Thymus (tissue), 14 donors: ENCODE measurements around the gene IZUMO1R. TPM values are rescaled to one million over a fixed set of nuclear protein-coding genes. Genes with fewer than 3 reads are reported as not detected.
"Not testable (repeated sequence)": the region's sequence is repeated elsewhere in the genome, so short reads cannot be mapped to it uniquely, and the experiment has no call there.

ENCODE experiments used
- DNase-seq, 9 donors: peaks; one replicate each; pipeline ENCODE4 v3.0.0-alpha.2; 2013; ENCODE audit warnings: low spot score in 9 of 9, low read depth in 6 of 9, missing footprints in 1 of 9
- H3K27ac ChIP-seq, 2 donors: one replicate each; pipeline ENCODE4 v1.5.1; 2013; ENCODE audit warnings: control low read depth in 1 of 2, low read depth in 1 of 2, low read length in 1 of 2, mild to moderate bottlenecking in 1 of 2, moderate library complexity in 1 of 2
- H3K27me3 ChIP-seq, 2 donors: one replicate each; pipeline ENCODE4 v1.5.1; 2013; ENCODE audit warnings: low read length in 1 of 2; ENCODE audit not compliant: control insufficient read depth in 2 of 2, insufficient read depth in 1 of 2
- H3K36me3 ChIP-seq, 2 donors: one replicate each; pipeline ENCODE4 v1.5.1; 2013; ENCODE audit warnings: low read length in 1 of 2, mild to moderate bottlenecking in 1 of 2, moderate library complexity in 1 of 2; ENCODE audit not compliant: control insufficient read depth in 2 of 2, insufficient read depth in 2 of 2
- H3K4me1 ChIP-seq, 2 donors: one replicate each; pipeline ENCODE4 v1.5.1; 2013; ENCODE audit warnings: low read length in 2 of 2; ENCODE audit not compliant: control insufficient read depth in 2 of 2, insufficient read depth in 2 of 2
- H3K4me3 ChIP-seq, 2 donors: one replicate each; pipeline ENCODE4 v1.5.1; 2013; ENCODE audit warnings: low read length in 2 of 2, control low read depth in 1 of 2, mild to moderate bottlenecking in 1 of 2
- H3K9me3 ChIP-seq, 2 donors: one replicate each; pipeline ENCODE4 v1.5.1; 2013; ENCODE audit warnings: low read length in 1 of 2, mild to moderate bottlenecking in 1 of 2; ENCODE audit not compliant: control insufficient read depth in 2 of 2, insufficient read depth in 1 of 2
- WGBS: extraction: QIAGEN DNeasy Blood & Tissue Kit; methylation state at CpG from one replicate; pipeline ENCODE4 v1.1.7; 2013; 5-methylcytosine and 5-hydroxymethylcytosine counted together
- long read RNA-seq, 10 donors: transcript quantifications; one replicate each; lab custom pipeline, GENCODE V29; 2026
- polyA plus RNA-seq: library from polyadenylated mRNA; stranded (reverse); fragments of 200-250 nt; gene quantifications from one replicate; pipeline ENCODE4 v1.2.3, GENCODE V29; 2013
- total RNA-seq: library from RNA; stranded (reverse); fragments of 120-200 nt; gene quantifications from one replicate; pipeline ENCODE4 v1.2.4, GENCODE V29; 2013
- donor health status: healthy.

Gene IZUMO1R
- total RNA-seq (not detected), polyA plus RNA-seq (not detected)
- long read RNA-seq, donor 1: 0 reads
- long read RNA-seq, donor 2: 0 reads
- long read RNA-seq, donor 3: 0 reads
- long read RNA-seq, donor 4: 0 reads
- long read RNA-seq, donor 5: 0 reads
- long read RNA-seq, donor 6: 0 reads
- long read RNA-seq, donor 7: 0 reads
- long read RNA-seq, donor 8: 0 reads
- long read RNA-seq, donor 9: 0 reads
- long read RNA-seq, donor 10: 0 reads

DNA sequence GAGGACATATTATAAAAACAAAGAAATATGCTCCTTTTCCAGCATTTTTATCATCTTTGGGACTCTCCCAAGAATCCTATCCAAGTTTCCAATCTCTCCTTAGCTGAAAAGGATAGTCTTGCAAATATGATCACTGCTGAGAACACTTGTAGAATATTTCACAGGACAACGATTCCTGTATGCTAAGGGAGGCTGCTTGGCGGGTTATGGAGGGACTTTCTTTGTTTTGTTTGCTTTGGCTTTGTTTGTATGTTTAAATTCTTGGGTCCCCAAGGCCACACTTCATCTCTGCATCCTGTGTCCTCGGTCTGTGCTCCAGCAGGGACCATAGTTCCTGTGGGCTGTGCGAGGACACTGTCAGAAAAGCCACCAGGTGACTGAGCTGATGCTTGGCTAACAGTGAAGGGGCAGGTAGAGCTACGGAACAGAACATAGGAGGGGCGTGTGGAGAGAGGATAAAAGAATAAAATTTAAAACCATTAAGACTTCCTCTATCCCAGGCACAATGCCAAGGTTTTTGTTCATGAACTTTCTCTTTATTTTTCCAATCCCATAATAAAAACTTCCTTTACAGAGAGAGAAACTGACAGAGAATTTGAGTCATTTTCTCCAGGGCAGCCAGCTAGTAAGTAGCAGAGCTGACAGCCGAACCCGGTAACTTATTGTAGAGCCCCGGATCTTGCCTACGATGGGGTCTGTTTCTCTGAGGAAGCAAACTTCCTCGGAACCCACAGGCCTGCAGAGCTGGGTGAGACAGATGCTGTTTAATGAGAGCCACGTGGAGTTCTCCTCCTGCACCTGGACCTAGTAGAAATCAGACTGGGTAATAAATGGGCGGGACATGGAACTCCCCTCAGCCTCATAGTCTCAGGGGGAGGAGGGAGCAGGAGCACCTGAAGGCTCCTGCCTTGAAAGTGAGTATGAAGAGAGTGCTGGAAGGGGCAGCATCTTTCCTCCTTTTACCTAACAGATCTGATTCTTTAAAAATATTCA, at the start of gene IZUMO1R:
IZUMO1R (plus strand) TSS at position 615 of the 993 bp plus-strand sequence. CDS start 1,057 bp downstream, outside the sequence.
- WGBS: 66% methylated on average over 13 of the region's 13 CpGs
- DNase-seq: peak in 1 of 9 donors; percentile 2

DNA sequence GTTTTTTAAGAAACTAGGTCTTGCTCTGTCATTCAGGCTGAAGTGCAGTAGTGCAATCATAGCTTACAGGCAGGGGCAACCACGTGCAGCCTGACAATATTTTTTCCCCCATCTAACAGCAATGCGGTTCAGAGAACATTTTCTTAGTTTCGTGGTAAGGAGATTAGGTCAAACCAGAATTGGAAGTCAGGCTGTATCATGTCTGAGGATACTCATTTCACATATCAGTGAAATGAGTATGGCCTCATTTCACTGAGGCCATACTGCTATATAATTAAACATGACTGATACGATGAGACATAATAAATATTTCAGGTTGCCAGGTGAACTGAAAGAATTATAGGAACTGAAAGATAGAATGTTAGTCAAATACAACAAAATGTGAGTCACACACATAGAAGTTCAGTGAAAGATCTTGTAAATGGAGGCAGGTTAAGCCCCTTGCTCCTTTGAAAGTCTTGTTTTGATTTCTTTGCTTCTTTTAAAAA, 32.5 kb upstream of the IZUMO1R start:
- 74% methylated on average over 4 of the region's 4 CpGs for WGBS
- Histone ChIP-seq H3K9me3 (no peaks in the 10 kb centered on the region), H3K36me3 (no peaks in the 10 kb centered on the region)

More for the DNA sequence above, at the start of gene IZUMO1R:
- Histone ChIP-seq H3K27me3 (peaks cover 0 to 2% of the 10 kb centered on the region in 2 donors), H3K4me1 (peaks cover 0 to 3% of the 10 kb centered on the region in 2 donors), H3K27ac (peak within 1 kb of the TSS in 1 of 2 donors; percentile 55), H3K4me3 (no peak within 1 kb of the TSS), H3K9me3 (no peaks in the 10 kb centered on the region), H3K36me3 (no peaks in the 10 kb centered on the region)

DNA sequence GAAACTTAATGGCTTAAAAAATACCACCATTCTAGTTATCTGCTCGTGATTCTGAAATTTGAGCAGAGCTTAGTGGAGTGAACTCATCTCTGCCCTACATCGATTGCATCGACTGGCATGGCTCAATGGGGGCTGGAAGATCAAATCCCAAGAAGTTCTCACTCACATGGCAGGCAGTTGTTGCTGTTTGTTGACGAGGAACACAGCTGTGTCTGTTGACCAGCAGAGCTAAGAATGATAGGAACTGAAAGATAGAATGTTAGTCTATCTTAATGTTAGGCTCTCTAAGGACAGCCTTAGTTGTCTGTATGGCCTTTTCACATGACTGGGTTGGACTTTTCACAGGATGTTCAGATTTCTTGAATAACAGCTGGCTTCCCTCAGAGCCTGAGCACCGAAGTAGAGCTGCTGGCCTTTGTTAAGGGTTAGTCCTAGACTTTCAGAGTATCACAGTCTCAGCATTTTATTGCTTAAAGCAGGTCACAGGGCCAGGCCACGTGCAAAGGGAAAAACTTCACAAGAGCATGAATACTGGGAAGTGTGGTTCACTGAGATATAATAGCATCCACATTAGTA, 31.6 kb upstream of the IZUMO1R start:
- Histone ChIP-seq H3K27me3 (no peaks in the 10 kb centered on the region), H3K4me1 (no peaks in the 10 kb centered on the region), H3K4me3 (no peak overlapping the region), H3K27ac (no peak overlapping the region), H3K9me3 (no peaks in the 10 kb centered on the region), H3K36me3 (no peaks in the 10 kb centered on the region)
- WGBS: 71% methylated on average over 6 of the region's 6 CpGs
- DNase-seq: no peak

More for the DNA sequence above, 32.5 kb upstream of the IZUMO1R start:
- Histone ChIP-seq H3K4me3 (no peak overlapping the region), H3K4me1 (no peaks in the 10 kb centered on the region), H3K27me3 (no peaks in the 10 kb centered on the region), H3K27ac (no peak overlapping the region)
- no peak for DNase-seq

DNA sequence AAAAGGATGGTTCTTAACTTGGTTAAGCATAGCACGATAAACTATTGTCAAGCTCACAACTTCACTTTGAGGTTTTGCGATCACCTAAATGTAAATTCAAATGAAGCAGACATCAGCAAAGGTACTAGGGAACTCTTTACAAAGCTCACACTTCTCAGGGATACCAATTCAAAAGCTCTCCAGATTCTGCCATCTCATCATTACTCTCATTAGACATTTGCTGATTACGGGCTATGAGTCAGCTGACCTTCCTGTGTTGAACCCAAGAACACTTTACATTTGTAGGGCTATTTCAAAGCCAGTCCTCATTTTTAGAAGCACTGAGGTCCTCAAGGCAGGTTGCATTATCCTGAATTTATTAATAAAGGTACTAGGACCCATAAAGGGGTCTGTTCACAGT, 28.4 kb upstream of the IZUMO1R start:
- Histone ChIP-seq H3K36me3 (no peaks in the 10 kb centered on the region), H3K9me3 (no peaks in the 10 kb centered on the region), H3K27me3 (no peaks in the 10 kb centered on the region), H3K4me3 (no peak overlapping the region), H3K4me1 (no peaks in the 10 kb centered on the region), H3K27ac (no peak overlapping the region)
- WGBS: 93% methylated on average over 3 of the region's 3 CpGs
- no peak for DNase-seq

DNA sequence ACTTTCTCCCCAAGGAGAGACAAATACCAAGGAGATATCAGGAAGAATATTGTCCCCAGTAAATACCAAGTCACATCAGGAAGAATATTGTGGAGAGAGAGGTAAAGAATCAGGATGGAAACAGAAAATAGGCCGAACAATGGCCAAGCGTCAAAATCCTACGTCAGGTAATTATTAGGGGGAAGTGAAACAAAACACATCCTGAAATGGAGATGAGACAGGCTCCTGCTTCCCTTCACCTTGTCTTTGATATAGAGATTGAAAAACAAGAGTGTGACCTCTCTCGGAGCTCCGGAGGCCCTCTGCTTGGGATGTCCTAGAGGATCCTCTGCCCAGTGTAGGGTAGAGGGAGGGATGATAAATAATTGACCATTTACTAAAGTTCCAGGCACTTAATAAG, 27.4 kb upstream of the IZUMO1R start:
- Histone ChIP-seq H3K36me3 (no peaks in the 10 kb centered on the region), H3K27ac (no peak overlapping the region), H3K9me3 (no peaks in the 10 kb centered on the region), H3K4me1 (no peaks in the 10 kb centered on the region), H3K27me3 (no peaks in the 10 kb centered on the region), H3K4me3 (no peak overlapping the region)
- WGBS: 90% methylated on average over 5 of the region's 5 CpGs
- DNase-seq: no peak

DNA sequence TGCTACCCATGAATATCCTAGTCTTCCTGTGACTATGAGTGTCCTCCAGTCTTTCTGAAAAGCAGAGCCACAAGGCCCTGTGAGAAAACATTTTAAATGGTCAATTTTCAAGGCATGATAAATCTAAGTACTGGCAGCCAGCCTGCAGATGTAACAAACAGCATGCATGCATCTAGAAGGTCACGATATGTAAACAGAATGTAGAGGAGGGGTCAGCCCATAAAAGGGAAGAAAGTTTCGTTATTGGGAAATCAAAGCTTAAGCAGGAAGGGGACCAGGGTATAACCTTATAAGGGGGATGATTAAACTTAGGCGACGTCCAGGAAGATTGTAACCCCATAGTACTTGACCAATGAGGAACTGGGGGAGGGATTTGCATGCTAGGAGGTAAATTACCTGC, 26.2 kb upstream of the IZUMO1R start:
- H3K4me1 ChIP-seq, H3K36me3 ChIP-seq, H3K27me3 ChIP-seq, H3K4me3 ChIP-seq, DNase-seq, H3K27ac ChIP-seq, H3K9me3 ChIP-seq: not testable (repeated sequence)
- 80% methylated on average over 4 of the region's 4 CpGs for WGBS

DNA sequence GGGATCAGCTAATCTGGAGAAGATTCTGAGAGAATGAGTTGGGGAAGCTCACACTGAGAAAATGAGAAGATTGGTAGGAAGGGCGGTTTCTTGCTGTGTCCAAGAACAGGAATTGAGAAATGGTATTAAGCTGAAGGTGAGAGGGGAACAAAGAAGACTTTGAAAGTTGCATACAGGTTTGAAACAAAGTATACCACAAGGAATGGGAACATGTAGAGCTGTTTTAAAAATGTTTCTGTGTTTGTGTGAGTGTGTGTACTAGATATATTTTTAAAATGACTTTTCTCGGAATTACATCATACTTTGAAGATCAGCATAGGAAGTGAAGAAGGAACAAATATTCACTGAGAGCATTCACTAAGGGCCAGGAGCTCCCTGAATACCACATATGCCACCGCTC, 24.4 kb upstream of the IZUMO1R start:
- WGBS: 97% methylated on average over 3 of the region's 3 CpGs
- DNase-seq: no peak
- Histone ChIP-seq H3K36me3 (no peaks in the 10 kb centered on the region), H3K4me1 (no peaks in the 10 kb centered on the region), H3K9me3 (no peaks in the 10 kb centered on the region), H3K27me3 (no peaks in the 10 kb centered on the region), H3K27ac (no peak overlapping the region), H3K4me3 (no peak overlapping the region)

DNA sequence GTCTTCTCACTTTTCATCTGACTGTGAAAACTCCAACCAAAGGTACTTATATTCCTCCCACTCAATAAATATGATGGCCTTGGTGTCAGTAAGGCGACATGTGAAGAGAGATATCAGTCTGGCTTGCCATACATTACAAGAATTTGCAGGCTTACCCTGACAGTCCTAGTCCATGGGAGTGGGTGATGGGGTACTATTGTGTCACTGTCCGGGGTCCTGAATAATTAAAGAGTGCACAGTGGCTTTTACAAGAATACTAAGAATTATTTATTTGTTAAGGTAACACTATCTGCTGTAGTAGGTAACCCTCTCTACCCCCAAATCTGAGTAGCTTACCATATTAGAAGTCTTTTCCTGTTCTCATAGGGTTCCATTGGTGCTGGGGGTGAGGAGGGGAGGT, 23.1 kb upstream of the IZUMO1R start:
- DNase-seq: no peak
- no peaks in the 10 kb centered on the region for H3K36me3 ChIP-seq
- no peaks in the 10 kb centered on the region for H3K27me3 ChIP-seq
- 97% methylated on average over 2 of the region's 2 CpGs for WGBS
- H3K4me3 ChIP-seq: no peak overlapping the region
- no peaks in the 10 kb centered on the region for H3K4me1 ChIP-seq
- H3K27ac ChIP-seq: no peak overlapping the region
- no peaks in the 10 kb centered on the region for H3K9me3 ChIP-seq

DNA sequence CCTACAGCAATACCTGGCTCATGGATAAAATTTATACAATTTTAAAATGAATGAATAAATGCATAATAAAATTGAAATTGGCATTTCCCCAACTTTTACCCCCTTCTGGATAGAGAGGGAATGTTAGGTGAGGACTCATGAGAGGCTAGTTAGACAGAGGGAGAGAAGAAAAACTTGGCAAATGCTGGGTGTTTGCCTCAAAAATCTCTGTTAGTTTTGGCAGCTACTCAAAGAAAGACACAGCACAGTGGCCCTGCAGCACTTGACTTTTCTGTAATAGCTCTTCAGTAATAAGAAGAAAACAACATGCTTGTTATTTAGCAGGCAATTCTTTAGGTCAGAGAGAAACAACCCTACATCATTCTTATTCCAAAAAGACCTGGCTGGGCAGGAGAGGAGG, 20.7 kb upstream of the IZUMO1R start:
- H3K9me3 ChIP-seq: no peaks in the 10 kb centered on the region
- H3K27ac ChIP-seq: no peak overlapping the region
- H3K4me3 ChIP-seq: no peak overlapping the region
- H3K27me3 ChIP-seq: no peaks in the 10 kb centered on the region
- no peaks in the 10 kb centered on the region for H3K36me3 ChIP-seq
- no peaks in the 10 kb centered on the region for H3K4me1 ChIP-seq
- no peak for DNase-seq
